Keratinocyte (primary cell): ENCODE measurements around the gene CBFA2T3.

Experiments
- EZH2 ChIP-seq: IDR thresholded peaks from one replicate; pipeline ENCODE4 v1.6.1; 2012; ENCODE audit warnings: inconsistent platforms, mild to moderate bottlenecking, low read length, moderate library complexity
- TF ChIP-seq, protein P1 (sequence below), 3 experiments: IDR thresholded peaks in 1 of 3; conservative IDR thresholded peaks in 1 of 3; optimal IDR thresholded peaks in 1 of 3; 2 replicates in 2 of 3; 3 replicates in 1 of 3; pipeline versions ENCODE3 to v1.5.1; 2011; ENCODE audit warnings: low read length in 3 of 3, mild to moderate bottlenecking in 3 of 3, moderate library complexity in 2 of 3, control low read depth in 1 of 3, inconsistent platforms in 1 of 3; ENCODE audit not compliant: insufficient read depth in 2 of 3; ENCODE audit errors: extremely low read depth in 1 of 3

DNA sequence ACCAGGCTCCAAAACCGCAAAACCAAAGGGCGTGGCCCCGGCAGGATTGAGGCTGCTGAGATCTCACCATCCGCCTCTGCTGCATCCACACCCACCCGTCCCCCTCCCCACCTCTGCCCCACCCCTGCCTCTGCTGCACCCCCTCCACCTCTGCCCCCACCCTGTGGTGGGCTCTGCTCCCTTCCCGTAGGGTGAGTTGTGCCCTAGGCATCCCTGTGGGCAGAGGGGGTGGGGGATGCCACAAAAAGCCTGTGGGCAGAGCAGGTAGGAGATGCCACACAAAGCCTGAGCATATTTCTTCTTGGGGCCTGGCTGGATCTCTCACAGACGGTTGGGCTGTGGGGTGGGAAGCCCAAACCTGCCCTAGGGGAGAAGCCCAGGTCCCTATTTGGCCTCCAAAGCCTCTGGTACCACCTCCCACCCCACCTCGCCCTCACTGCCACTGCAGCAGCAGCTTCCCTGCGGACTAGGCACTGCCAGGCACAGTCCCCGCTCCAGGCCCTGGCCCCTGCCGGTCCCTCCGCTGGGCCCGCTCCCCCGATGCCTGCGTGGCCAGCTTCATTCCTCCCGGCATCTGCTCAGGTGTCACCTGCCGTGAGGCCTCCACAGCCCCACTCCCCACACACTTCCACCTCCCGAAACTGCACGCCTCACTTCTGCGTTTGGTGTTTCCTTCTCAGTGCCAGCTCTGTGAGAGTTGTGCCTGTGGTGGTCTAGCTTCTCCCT, 99.3 kb downstream of the CBFA2T3 start:
- TF ChIP-seq EZH2 = no peak
- TF ChIP-seq, protein P1, sequence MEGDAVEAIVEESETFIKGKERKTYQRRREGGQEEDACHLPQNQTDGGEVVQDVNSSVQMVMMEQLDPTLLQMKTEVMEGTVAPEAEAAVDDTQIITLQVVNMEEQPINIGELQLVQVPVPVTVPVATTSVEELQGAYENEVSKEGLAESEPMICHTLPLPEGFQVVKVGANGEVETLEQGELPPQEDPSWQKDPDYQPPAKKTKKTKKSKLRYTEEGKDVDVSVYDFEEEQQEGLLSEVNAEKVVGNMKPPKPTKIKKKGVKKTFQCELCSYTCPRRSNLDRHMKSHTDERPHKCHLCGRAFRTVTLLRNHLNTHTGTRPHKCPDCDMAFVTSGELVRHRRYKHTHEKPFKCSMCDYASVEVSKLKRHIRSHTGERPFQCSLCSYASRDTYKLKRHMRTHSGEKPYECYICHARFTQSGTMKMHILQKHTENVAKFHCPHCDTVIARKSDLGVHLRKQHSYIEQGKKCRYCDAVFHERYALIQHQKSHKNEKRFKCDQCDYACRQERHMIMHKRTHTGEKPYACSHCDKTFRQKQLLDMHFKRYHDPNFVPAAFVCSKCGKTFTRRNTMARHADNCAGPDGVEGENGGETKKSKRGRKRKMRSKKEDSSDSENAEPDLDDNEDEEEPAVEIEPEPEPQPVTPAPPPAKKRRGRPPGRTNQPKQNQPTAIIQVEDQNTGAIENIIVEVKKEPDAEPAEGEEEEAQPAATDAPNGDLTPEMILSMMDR (optimal IDR thresholded peaks at IDR 0.05 in 1 of 3, IDR thresholded peaks at IDR 0.05 in 1 of 3, conservative IDR thresholded peaks at IDR 0.05 in 1 of 3; ENCODE audit: extremely low read depth in 1 of 3, insufficient read depth in 2 of 3, low read length in 3 of 3) = no peak
